ENCODE measurements around the gene TEX44.
"Not testable (repeated sequence)": the region's sequence is repeated elsewhere in the genome, so short reads cannot be mapped to it uniquely, and the experiment has no call there.

TEX44 gene

DNA sequence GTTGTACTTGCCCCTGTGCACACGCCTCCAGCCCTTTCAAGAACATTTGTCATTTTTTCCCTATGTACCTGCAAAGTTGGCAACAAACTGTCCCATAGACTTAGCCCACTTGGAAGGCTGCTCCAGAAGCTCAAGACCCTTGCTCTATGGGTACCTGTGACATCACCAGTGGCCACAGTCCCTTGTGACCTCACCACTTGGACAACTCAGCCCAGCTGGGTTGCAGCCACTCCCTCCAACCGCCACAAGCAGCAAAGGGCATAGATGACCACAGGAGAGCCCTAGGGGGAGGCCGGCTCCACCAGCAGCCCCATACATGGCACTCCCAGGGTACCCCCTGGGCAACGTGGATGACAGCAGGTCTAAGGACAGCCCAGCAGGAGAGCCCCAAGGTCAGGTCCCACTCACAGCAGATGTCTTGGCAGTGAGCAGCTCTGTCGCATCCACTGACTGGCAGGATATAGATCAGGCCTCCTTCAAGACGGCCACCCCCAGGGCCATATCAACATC lies at the start of gene TEX44:
Gene TEX44 (plus strand): TSS at position 229 of the 510 bp plus-strand sequence. CDS start 88 bp downstream, at position 317.
- in situ Hi-C loops (cut with HindIII; ENCODE audit: low pct_ligation_motif_present, low pct_unique_long_range_greater_than_20kb, low sequenced_read_pairs): no loop called here
- no peak for DNase-seq

- in situ Hi-C loops (cut with HindIII; ENCODE audit: low pct_ligation_motif_present, low pct_unique_long_range_greater_than_20kb, low sequenced_read_pairs): no loop called here
- no peak for DNase-seq
These were observed 47.4 kb upstream of the TEX44 start for GRCh38 chr2:231545105-231545902.

- DNase-seq: no peak
- in situ Hi-C loops (cut with HindIII; ENCODE audit: low pct_ligation_motif_present, low pct_unique_long_range_greater_than_20kb, low sequenced_read_pairs): no loop called here
These were observed 46.5 kb upstream of the TEX44 start for GRCh38 chr2:231546014-231546715.

DNA sequence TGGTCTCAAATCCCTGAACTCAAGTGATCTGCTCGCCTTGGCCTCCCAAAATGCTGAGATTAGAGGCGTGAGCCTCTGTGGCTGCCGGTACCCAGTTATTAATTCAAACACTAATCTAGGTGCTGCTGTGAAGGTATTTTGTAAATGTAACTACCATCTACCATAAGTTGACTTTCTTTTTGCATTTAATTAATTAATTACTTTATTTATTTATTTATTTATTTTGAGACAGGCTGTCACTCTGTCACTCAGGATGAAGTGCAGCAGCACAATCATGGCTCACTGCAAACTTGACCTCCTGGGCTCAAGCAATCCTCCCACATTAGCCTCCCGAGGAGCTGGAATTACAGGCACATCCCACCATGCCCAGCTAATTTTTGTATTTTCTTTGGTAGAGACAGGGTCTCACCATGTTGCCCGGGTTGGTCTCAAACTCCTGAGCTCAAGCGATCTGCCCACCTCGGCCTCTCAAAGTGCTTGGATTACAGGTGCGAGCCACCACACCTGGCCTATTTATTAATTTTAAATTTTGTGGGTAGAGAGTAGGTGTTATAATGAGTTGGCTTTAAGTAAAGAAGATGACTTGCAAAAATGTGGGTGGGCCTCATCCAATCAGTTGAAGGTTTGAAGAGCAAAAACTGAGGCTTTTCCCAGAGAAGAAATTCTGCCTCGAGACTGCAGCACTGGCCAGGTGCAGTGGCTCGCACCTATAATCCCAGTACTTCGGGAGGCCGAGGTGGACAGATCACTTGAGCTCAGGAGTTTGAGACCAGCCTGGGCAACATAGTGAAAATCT lies 45.2 kb upstream of the TEX44 start:
- in situ Hi-C loops (cut with HindIII; ENCODE audit: low pct_ligation_motif_present, low pct_unique_long_range_greater_than_20kb, low sequenced_read_pairs): no loop called here

DNA sequence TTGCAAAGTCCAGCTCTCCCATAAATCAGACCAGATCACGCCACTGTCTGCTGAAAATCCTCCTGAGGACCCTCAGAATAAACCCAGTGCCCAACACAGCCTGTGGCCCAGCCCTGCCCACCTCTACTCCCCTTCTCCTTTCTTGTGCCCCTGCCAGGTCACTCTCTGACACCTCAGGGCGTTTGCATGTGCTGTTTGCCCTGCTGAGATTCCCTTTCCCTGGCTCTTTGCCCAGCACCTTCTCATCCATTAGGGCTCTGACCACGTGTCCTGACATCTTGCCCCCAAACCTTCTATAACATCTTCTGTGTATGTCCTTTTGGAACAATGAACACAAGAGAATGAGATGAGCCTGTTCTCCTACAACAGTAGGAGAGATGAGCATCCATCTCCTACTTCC lies 43.9 kb upstream of the TEX44 start:
- in situ Hi-C loops (cut with HindIII; ENCODE audit: low pct_ligation_motif_present, low pct_unique_long_range_greater_than_20kb, low sequenced_read_pairs): no loop called here
- no peak for DNase-seq

More for the DNA sequence above, 45.2 kb upstream of the TEX44 start:
- DNase-seq: no peak

- in situ Hi-C loops (cut with HindIII; ENCODE audit: low pct_ligation_motif_present, low pct_unique_long_range_greater_than_20kb, low sequenced_read_pairs): no loop called here
These were observed 43.0 kb upstream of the TEX44 start for GRCh38 chr2:231549446-231550239.

GRCh38 chr2:231552752-231553151 lies 39.9 kb upstream of the TEX44 start:
- in situ Hi-C loops (cut with HindIII; ENCODE audit: low pct_ligation_motif_present, low pct_unique_long_range_greater_than_20kb, low sequenced_read_pairs): no loop called here
- DNase-seq: no peak

More at GRCh38 chr2:231549446-231550239, 43.0 kb upstream of the TEX44 start:
- DNase-seq: no peak

DNA sequence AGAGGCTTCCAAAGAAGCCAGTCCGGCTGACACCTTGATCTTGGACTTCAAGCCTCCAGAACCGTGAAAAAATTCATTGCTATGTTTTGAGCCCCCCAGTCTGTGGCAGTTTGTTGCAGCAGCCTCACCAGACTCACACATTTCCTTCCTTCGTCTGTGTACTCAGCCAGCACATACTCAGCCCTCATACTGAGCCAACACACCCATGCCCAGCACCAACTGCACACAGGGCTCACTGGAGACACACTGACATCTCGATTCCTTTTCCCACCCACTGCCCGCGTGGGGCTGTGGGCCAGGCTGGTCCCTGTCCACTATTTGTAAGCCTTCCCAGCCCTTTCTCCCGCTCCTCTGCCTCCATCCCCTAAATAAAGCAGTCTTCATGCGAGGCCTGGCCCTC lies 38.3 kb upstream of the TEX44 start:
- in situ Hi-C loops (cut with HindIII; ENCODE audit: low pct_ligation_motif_present, low pct_unique_long_range_greater_than_20kb, low sequenced_read_pairs): no loop called here
- DNase-seq: no peak

DNA sequence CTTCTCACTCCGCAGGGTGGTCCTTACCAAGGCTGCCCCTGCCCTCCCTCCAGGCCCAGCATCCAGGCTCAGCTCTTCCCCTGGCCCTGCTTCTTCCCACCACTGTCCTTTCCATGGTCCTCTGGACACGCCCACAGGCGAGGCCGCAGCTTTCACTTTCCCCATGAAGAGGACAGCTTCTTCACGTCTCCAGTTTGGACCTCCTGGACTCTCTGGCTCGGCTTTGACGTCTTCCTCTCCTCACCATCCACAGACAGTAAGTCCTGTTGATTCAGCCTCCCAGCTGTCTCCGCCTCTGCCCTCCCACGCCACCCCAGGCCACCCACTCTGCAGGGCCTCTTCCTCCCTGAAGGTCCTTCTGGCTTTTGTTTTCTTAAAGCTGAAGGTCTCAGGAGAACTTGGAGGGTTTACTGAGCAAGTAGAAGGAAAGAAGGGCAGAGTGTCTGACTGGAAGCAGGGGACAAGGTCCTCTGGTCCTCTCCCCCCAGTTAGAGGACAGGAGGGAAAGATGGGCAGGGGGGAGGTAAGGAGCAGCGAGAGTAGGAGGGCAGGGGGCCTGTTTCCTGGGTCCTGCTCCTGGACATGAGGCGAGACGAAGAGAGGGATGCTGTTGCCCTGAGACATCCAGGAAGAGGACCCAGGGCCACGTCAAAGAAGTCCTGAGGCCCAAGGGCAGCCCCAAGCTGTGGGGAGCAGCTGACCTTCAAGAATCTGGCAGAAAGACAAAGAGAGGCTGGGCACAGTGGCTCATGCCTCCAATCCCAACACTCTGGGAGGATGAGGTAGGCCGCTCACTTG lies 37.7 kb upstream of the TEX44 start:
- in situ Hi-C loops (cut with HindIII; ENCODE audit: low pct_ligation_motif_present, low pct_unique_long_range_greater_than_20kb, low sequenced_read_pairs): no loop called here
- no peak for DNase-seq

DNA sequence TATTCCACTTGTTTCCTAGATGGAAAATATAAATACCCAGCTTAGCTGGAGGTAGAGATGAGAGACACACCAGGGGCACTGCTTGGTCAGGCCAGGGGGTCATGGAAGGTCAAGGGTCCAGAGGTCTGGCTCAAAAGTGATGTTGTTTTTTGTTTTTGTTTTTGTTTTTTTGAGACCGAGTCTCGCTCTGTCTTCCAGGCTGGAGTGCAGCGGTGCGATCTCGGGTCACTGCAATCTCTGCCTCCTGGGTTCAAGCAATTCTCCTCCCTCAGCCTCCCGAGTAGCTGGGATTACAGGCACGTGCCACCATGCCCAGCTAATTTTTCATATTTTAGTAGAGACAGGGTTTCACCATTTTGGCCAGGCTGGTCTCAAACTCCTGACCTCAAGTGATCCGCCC lies 36.2 kb upstream of the TEX44 start:
- DNase-seq; in situ Hi-C loops (cut with HindIII; ENCODE audit: low pct_ligation_motif_present, low pct_unique_long_range_greater_than_20kb, low sequenced_read_pairs): not testable (repeated sequence)

- no peak for DNase-seq
- in situ Hi-C loops (cut with HindIII; ENCODE audit: low pct_ligation_motif_present, low pct_unique_long_range_greater_than_20kb, low sequenced_read_pairs): no loop called here
These were observed 35.7 kb upstream of the TEX44 start for GRCh38 chr2:231556981-231557380.

DNA sequence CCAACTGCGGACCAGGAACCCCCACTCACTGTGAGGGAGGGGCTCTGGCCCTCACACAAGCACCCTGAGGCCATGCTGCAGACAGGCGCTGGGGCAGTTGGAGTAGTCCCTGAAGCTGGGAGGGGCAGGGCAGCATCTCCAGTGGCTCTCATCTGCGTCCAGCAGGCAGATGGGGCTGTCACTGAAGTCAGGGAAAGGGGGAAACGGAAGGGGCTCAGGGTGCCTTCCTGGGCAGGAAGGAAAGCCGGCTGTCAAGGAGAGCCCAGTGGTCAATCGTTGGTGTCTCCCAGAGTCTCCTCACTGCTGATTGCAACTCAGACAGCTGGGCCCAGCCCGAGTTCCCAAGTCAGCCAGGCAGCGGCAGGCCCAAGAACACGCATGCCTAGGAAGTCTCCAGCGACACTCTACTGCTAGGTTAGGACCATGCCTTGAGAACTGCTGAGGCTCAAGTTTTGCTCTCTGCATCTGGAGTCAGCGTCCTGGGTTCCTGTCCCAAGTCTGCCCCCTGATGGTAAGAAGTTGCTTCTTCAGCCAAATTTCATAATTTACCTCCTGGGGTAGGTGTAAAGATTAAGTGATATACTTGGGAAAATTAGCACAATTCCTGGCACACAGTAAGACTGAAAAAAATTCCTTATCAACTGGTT lies 35.0 kb upstream of the TEX44 start:
- in situ Hi-C loops (cut with HindIII; ENCODE audit: low pct_ligation_motif_present, low pct_unique_long_range_greater_than_20kb, low sequenced_read_pairs): no loop called here
- DNase-seq: peak; percentile 73

DNA sequence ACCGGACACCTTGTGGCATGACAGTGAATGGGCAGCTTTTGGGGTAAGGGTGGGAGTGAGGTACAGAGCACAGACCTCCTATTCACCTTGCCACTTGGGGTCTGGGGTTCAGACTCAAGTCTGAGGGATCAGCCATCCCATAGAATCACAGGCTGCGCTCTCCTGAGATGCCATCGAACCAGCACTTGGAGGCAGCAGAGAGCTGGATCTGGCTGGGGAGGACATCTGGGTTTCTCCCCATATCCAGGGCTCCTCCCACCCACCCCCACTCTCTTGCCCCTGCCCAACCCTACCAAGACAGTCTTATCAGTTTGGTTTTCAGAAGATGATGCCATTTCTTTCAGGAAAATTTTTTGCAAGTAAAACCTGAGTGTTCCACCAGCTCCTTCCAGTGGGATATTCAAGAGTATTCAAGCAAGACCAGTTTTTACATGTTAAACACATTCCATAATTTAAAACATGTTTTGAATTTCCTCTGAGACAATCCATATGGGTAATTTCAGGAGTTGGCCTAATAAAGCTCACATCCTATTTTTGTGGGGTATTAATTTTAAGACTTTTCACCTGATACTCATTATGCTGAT lies 29.2 kb upstream of the TEX44 start:
- in situ Hi-C loops (cut with HindIII; ENCODE audit: low pct_ligation_motif_present, low pct_unique_long_range_greater_than_20kb, low sequenced_read_pairs): no loop called here
- DNase-seq: peak; percentile 70

DNA sequence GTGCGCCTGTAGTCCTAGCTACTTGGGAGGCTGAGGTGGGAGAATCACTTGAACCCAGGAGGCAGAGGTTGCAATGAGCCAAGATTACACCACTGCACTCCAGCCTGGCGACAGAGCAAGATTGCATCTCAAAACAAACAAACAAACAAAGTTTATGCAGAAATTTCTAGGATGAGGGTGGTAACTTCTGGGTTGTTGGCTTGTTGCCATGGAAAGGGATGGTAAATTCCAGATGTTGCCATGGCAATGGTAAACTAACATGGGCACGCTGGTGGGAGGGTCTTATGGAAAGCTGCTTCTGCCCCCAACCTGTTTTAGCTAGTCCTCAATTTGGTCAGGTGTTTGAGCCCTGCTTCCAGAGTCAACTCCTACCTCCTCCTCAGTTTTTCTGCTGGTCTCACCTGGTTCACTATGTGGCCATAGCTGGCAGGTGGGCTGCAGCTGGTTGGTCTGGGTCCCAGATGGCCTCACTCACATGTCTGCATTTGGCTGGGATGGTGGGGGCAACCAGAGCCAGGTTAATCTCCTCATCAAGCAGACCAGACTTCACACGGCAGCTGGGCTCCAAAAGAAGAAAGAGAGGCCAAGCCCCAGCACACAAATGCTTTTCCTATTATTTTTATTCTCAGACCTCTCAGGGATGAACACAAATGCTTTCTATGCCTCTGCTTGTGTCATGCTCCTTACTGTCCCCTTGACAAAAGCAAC lies 26.6 kb upstream of the TEX44 start:
- in situ Hi-C loops (cut with HindIII; ENCODE audit: low pct_ligation_motif_present, low pct_unique_long_range_greater_than_20kb, low sequenced_read_pairs): no loop called here
- DNase-seq: no peak

- in situ Hi-C loops (cut with HindIII; ENCODE audit: low pct_ligation_motif_present, low pct_unique_long_range_greater_than_20kb, low sequenced_read_pairs): no loop called here
- DNase-seq: no peak
These were observed 25.5 kb upstream of the TEX44 start for GRCh38 chr2:231567159-231567558.

GRCh38 chr2:231568098-231568784 lies 24.4 kb upstream of the TEX44 start:
- in situ Hi-C loops (cut with HindIII; ENCODE audit: low pct_ligation_motif_present, low pct_unique_long_range_greater_than_20kb, low sequenced_read_pairs): no loop called here

More at GRCh38 chr2:231568098-231568784, 24.4 kb upstream of the TEX44 start:
- DNase-seq: no peak
